ENCODE data around the gene HTR2C. TPM values are rescaled to one million over a fixed set of nuclear protein-coding genes. Genes with fewer than 3 reads are reported as not detected.
"Not testable (repeated sequence)": the region's sequence is repeated elsewhere in the genome, so short reads cannot be mapped to it uniquely, and the experiment has no call there.

HTR2C gene
- total RNA-seq: not detected

DNA sequence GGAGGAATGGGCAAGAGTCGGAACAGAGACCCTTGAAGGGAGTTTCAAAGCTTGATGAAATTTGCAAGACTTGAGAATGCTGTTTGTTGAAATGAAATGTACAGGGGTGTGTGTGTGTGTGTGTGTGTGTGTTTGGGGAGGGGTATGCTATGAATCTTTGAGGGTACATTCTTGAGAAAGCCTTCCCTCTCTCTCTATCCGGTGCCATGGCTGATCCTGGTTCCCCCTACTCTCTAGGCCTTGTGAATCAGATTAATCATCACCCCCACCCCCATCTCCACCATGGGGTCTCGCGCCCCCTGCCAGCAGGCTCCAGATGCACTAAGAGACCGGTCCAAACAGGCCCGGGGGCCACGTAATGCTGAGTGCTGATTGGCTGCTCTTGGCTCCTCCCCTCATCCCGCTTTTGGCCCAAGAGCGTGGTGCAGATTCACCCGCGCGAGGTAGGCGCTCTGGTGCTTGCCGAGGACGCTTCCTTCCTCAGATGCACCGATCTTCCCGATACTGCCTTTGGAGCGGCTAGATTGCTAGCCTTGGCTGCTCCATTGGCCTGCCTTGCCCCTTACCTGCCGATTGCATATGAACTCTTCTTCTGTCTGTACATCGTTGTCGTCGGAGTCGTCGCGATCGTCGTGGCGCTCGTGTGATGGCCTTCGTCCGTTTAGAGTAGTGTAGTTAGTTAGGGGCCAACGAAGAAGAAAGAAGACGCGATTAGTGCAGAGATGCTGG lies at the start of gene HTR2C:
Gene HTR2C (plus strand): TSS at position 441 of the 729 bp plus-strand sequence. CDS start 142,851 bp downstream, outside the sequence.
- H3K9me3 Mint-ChIP-seq: peaks cover 3% of the 10 kb centered on the region
- ATAC-seq (ENCODE audit: low read depth) (no peak), DNase-seq (no peak)
- POLR2A ChIA-PET: no interaction called here
- H3K27me3 Mint-ChIP-seq: peaks cover 26% of the 10 kb centered on the region
- no peak within 1 kb of the TSS for H3K27ac Mint-ChIP-seq
- H3K4me3 Mint-ChIP-seq: no peak within 1 kb of the TSS
- H3K4me1 Mint-ChIP-seq: no peaks in the 10 kb centered on the region
- H3K36me3 Mint-ChIP-seq: no peaks in the 10 kb centered on the region

DNA sequence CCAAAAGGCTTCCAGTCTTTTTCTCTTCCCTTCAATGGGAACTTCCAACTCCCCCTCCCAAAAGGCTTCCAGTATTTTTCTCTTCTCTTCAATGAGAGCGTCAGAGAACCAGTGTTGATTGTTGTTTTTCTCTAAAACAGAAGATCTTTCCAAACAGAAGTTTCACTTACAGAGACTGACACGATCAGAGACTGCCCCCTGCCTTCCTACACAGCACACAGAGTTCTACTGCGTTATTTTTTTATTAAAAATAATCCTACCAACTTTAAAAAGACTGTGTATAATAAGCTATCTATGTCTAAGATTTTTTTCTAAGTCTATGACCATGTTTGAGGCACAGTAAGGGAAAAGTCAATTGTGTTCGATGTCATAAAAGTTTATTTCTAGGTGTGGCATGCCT lies 3.5 kb upstream of the HTR2C start:
- Mint-ChIP-seq H3K4me3 (no peak overlapping the region), H3K4me1 (no peaks in the 10 kb centered on the region), H3K36me3 (no peaks in the 10 kb centered on the region), H3K27me3 (peaks cover 26% of the 10 kb centered on the region), H3K9me3 (peaks cover 3% of the 10 kb centered on the region), H3K27ac (no peak overlapping the region)
- DNase-seq (no peak), ATAC-seq (ENCODE audit: low read depth) (no peak)
- POLR2A ChIA-PET: no interaction called here

DNA sequence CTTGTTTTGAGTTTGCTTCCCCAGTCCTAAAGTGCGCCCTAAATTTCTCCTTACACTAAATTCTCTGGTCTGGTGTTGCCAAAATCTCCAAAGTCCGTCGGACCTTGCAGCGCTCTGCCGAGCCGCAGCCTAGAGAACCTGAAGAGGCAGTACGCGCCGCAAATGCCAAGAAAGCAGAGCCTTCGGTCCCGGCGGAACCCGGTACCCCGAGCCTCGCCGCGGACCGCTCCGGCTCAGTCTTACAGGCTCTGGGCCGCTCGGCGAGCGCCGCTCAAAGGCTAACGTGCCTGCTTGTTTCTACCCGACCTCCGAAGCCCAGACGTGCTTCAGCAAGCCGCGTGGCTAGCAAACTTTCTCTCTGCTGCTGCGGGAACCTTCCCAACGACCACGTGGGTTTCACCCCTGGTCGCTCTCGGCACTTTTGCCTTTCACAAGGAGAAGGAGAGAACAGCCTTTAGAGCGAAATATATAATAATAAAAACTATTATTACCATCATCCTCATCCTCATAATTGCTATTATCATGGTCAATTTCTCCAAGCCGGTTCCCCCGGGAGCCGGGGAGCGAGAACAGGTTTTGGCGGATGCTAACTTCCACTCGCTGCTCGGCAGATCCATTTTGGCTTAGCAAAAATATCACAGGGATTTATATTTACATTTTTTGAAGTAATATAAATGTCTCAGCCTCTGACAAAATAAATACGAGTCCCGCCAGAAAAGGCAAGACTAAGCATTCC lies 2.2 kb upstream of the HTR2C start:
- ATAC-seq (ENCODE audit: low read depth) (no peak), DNase-seq (no peak)
- POLR2A ChIA-PET: no interaction called here
- no peaks in the 10 kb centered on the region for H3K36me3 Mint-ChIP-seq
- no peak overlapping the region for H3K27ac Mint-ChIP-seq
- H3K4me3 Mint-ChIP-seq: no peak overlapping the region
- H3K4me1 Mint-ChIP-seq: no peaks in the 10 kb centered on the region
- H3K27me3 Mint-ChIP-seq: peaks cover 26% of the 10 kb centered on the region
- H3K9me3 Mint-ChIP-seq: peaks cover 3% of the 10 kb centered on the region

DNA sequence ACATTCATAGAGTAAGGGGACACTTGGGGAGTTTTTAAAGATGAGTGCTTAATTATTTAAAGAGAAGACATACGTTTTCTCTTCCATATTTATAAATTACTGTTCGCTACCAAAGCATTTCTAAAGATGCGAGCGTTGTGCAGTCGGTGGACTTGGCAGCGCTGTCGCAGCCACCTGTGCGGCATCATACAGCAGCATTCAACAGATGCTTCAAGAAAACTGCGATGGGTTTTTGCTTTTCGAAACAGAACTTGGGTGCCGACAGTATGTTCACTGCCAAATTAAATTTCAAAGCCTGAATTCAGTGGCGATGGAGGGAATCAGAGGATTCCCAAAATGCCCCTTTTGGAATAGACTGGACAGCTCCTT lies 1.6 kb upstream of the HTR2C start:
- ATAC-seq (ENCODE audit: low read depth): no peak
- Mint-ChIP-seq H3K4me1 (no peaks in the 10 kb centered on the region), H3K9me3 (peaks cover 3% of the 10 kb centered on the region), H3K36me3 (no peaks in the 10 kb centered on the region), H3K4me3 (no peak overlapping the region), H3K27ac (no peak overlapping the region), H3K27me3 (peaks cover 26% of the 10 kb centered on the region)
- POLR2A ChIA-PET: no interaction called here
- no peak for DNase-seq

DNA sequence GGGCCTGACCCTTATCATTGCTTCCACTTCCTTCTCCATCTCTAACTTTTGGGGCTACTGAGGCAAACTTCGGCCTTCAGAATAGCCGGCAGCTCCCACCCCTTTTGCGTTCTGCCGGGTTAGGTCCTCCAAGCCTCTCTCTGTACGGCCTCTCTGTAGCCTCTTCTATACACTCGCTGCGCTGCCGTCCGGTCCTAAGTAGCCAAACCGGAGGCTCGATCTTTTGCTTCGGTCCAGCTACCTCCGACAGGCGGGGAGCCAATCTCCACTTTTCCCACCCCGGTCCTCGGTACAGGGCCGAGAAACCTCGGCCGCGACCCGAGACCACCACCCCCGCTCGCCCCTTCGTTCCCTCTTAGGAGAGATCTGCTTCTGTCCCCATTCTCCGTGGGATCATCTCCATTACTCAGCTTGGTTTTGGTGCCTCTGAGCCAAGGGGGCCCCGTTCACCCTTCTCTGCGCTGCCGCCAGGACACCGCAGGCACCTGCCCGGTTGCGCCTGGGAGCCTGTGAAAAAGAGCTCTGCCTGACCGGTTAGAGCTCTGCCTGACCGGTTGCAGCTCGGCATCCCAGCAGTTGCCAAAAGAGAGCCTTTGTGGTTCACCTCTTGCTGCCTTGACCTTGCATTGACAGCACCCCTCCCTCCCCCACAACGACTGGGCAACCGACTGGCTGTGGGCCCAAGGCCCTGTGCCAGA lies 1.0 kb upstream of the HTR2C start:
- H3K36me3 Mint-ChIP-seq: no peaks in the 10 kb centered on the region
- H3K4me1 Mint-ChIP-seq: no peaks in the 10 kb centered on the region
- no peak overlapping the region for H3K27ac Mint-ChIP-seq
- POLR2A ChIA-PET: no interaction called here
- no peak for ATAC-seq (ENCODE audit: low read depth)
- H3K27me3 Mint-ChIP-seq: peaks cover 26% of the 10 kb centered on the region
- H3K9me3 Mint-ChIP-seq: peaks cover 3% of the 10 kb centered on the region
- no peak for DNase-seq
- no peak overlapping the region for H3K4me3 Mint-ChIP-seq

DNA sequence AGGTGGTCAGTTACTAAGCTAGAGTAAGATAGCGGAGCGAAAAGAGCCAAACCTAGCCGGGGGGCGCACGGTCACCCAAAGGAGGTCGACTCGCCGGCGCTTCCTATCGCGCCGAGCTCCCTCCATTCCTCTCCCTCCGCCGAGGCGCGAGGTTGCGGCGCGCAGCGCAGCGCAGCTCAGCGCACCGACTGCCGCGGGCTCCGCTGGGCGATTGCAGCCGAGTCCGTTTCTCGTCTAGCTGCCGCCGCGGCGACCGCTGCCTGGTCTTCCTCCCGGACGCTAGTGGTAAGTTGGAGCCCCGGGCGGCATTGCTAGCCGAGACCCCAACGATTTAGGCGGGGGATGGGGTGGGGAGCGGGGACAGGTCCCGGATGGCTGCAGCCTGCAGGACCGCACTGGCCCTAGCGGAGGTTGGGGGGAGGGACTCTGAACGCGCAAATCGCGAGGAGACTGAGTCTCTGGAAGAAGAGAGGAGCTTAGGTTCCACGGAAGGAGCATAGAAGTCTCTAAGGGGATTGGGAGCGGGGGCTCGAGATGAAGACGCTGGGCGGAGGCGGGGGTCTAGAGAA lies 573 bp downstream of the HTR2C start:
- POLR2A ChIA-PET: no interaction called here
- ATAC-seq (ENCODE audit: low read depth) (no peak), DNase-seq (no peak)
- no peaks in the 10 kb centered on the region for H3K36me3 Mint-ChIP-seq
- H3K9me3 Mint-ChIP-seq: peaks cover 3% of the 10 kb centered on the region
- H3K27me3 Mint-ChIP-seq: peaks cover 26% of the 10 kb centered on the region
- H3K4me1 Mint-ChIP-seq: no peaks in the 10 kb centered on the region
- H3K4me3 Mint-ChIP-seq: no peak overlapping the region
- H3K27ac Mint-ChIP-seq: no peak overlapping the region

DNA sequence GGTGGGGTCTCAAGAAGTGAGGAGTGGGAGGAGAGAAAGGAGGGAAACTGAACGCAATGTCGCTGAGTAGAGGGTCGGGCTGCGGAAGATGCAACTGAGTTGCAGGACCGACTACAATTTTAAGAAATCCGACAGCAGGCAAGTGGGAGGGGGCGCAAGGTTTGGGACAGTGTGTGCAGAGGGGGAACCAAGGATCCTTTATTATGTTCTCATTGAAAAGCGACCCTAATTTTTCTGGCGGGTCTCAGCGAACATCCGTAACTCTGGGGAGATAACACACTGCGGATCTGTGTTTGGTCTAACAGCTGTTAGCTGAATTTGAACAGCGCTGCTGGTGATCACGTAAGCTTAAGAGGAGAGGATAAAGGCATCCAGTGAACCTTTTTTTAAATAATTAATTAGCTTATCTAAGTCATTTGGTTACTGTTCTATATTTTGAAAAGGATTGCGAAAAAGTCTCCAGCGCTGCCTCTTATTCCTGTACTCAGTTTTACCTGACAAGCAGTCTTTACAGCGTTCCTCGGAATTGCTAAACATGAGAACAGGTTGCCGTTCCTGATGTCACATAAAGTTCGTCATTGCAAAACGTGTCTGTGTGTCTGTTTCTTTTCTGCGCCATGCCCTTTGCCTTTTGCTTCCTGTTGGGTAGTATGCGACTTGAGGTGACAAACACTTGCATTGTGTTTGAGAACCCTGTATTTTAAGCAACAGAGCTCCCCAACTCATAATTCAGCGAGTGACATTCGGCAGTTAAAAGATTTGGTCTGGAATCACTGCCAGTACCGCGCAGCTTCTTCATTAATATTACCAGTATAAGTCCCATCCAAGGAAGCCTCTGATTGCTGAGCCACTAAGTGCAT lies 1.3 kb downstream of the HTR2C start:
- Mint-ChIP-seq H3K4me3 (no peak overlapping the region), H3K27ac (no peak overlapping the region), H3K36me3 (no peaks in the 10 kb centered on the region), H3K27me3 (peaks cover 26% of the 10 kb centered on the region), H3K9me3 (peaks cover 3% of the 10 kb centered on the region), H3K4me1 (no peaks in the 10 kb centered on the region)
- POLR2A ChIA-PET: no interaction called here
- DNase-seq: no peak
- ATAC-seq (ENCODE audit: low read depth): no peak

DNA sequence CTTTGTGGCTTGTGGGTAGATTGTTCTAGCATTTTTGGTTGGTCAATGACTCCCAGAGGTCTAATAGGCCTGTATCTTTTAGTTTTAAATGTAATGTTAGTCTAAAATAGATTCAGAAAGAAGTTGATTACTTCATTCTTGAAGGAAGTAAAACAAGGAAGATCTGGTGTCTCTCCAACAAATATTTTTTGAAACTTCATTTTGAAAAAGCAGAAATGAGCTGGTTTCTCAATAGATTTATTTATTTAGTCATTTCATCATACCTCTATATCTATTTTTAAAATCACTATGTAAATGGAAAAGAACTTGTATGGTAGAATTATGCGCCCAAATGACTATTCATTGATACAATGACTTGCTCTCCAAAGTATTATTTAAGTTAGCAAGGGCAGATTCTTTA lies 7.2 kb downstream of the HTR2C start:
- Mint-ChIP-seq H3K27me3 (no peaks in the 10 kb centered on the region), H3K4me3 (no peak overlapping the region), H3K9me3 (no peaks in the 10 kb centered on the region), H3K36me3 (no peaks in the 10 kb centered on the region), H3K4me1 (no peaks in the 10 kb centered on the region), H3K27ac (no peak overlapping the region)
- POLR2A ChIA-PET: no interaction called here
- ATAC-seq (ENCODE audit: low read depth) (no peak), DNase-seq (no peak)

DNA sequence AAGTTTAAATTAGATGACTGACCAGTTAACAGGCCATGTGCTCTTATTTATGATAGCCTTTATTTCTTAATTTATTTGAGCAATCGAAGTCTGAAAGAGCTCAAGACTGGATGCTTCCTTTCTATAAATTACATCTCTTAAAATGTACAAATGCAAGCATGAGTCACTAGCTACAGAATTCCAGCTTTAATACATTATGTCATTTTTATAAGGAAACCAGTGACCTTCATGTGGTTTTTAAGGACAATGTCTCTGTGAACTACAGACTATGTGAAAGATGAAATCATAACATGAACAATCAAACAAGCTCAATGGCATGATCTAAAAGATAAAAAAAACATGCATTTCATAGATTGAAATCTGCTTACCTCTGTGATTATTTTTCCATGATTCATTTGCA lies 15.4 kb downstream of the HTR2C start:
- H3K27ac Mint-ChIP-seq: no peak overlapping the region
- POLR2A ChIA-PET: no interaction called here
- no peaks in the 10 kb centered on the region for H3K36me3 Mint-ChIP-seq
- H3K4me3 Mint-ChIP-seq: no peak overlapping the region
- no peaks in the 10 kb centered on the region for H3K9me3 Mint-ChIP-seq
- ATAC-seq (ENCODE audit: low read depth): no peak
- H3K4me1 Mint-ChIP-seq: no peaks in the 10 kb centered on the region
- no peak for DNase-seq
- H3K27me3 Mint-ChIP-seq: no peaks in the 10 kb centered on the region

DNA sequence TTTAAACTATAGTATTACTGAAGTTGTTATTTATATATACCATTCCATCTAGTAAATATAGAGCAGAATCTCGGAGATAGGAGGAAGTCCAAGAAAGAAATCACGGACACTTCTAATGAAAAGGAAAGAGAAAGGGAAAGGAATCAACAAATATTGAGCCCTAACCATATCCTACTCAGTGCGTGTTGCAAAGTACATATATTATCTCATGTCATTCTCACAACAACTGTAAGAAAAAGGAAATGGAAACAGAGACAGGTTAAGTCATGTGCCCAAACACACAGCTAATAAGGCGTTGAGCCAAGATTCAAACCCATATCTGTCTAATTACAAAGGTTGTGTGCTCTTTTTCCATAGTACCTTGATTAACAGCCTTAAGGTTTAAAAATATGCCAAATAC lies 16.0 kb downstream of the HTR2C start:
- H3K27ac Mint-ChIP-seq: no peak overlapping the region
- no peak for DNase-seq
- no peaks in the 10 kb centered on the region for H3K27me3 Mint-ChIP-seq
- no peaks in the 10 kb centered on the region for H3K36me3 Mint-ChIP-seq
- no peaks in the 10 kb centered on the region for H3K4me1 Mint-ChIP-seq
- POLR2A ChIA-PET: no interaction called here
- ATAC-seq (ENCODE audit: low read depth): no peak
- no peak overlapping the region for H3K4me3 Mint-ChIP-seq
- no peaks in the 10 kb centered on the region for H3K9me3 Mint-ChIP-seq

DNA sequence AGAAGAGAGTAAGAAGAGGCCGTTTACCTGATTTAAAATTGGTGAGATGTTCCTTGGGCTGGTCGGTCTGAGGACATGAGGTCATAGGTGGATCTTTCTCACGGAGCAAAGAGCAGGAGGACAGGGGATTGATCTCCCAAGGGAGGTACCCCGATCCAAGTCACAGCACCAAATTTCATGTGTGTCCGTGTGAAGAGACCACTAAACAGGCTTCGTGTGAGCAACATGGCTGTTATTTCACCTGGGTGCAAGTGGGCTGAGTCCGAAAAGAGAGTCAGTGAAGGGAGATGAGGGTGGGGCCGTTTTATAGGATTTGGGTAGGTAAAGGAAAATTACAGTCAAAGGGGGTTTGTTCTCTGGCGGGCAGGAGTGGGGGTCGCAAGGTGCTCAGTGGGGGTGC lies 22.7 kb downstream of the HTR2C start:
- DNase-seq; H3K9me3 Mint-ChIP-seq; H3K27ac Mint-ChIP-seq; H3K4me3 Mint-ChIP-seq; H3K4me1 Mint-ChIP-seq; H3K36me3 Mint-ChIP-seq; ATAC-seq (ENCODE audit: low read depth); H3K27me3 Mint-ChIP-seq; POLR2A ChIA-PET: not testable (repeated sequence)

DNA sequence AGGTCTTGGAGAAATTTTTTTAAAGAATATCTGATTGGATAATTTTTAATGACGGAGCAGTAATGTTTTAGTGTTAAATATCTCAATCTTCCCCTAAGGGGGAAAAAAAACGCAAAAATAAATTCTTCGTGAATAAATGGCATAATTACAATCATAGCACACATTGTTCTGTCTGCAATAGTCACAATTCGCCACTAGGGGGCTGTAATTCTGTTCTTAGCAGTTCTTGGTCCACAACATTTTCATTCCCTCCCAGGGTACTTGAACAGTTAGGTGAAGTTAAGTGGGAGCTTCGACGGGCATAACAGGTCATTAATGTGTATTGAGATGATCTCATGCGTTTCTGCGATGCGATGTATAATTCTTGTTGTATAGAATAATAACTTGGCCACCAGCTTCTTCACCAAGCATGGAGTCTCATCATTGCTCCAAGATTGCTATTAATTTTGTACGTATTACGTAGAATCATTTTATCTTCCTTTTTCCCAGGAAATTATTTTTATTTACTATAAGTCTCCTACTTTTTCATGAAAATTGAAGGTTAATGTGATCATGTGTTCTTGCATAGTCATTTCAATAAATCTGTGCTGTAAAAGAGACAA lies 27.2 kb downstream of the HTR2C start:
- ATAC-seq (ENCODE audit: low read depth) (no peak), DNase-seq (no peak)
- Mint-ChIP-seq H3K36me3 (no peaks in the 10 kb centered on the region), H3K4me1 (no peaks in the 10 kb centered on the region), H3K9me3 (no peaks in the 10 kb centered on the region), H3K27me3 (no peaks in the 10 kb centered on the region), H3K27ac (no peak overlapping the region), H3K4me3 (no peak overlapping the region)
- POLR2A ChIA-PET: no interaction called here

DNA sequence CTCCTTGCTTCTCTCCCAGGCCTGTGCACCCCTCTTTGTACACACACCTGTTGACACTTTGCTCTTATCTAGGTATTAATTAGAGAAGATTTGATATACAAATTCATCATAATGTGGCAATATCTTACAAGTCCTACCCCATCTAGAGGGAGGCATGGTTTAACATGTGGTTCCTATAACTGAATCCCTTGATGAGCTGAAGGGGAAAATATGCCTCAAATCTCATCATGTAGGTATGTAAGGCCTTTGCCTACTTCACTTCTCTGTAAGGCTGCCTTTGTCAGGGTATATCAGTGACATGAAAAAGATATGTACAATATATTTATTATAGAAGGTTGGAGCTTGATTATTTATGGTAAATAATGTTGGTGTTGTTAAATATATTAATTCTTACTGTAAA lies 31.9 kb downstream of the HTR2C start:
- H3K36me3 Mint-ChIP-seq: no peaks in the 10 kb centered on the region
- ATAC-seq (ENCODE audit: low read depth): no peak
- H3K9me3 Mint-ChIP-seq: no peaks in the 10 kb centered on the region
- DNase-seq: no peak
- no peaks in the 10 kb centered on the region for H3K27me3 Mint-ChIP-seq
- no peak overlapping the region for H3K4me3 Mint-ChIP-seq
- no peak overlapping the region for H3K27ac Mint-ChIP-seq
- POLR2A ChIA-PET: no interaction called here
- H3K4me1 Mint-ChIP-seq: no peaks in the 10 kb centered on the region
